Neural crest cell (in vitro differentiated cells): ENCODE data around the gene LIG3. TPM values are rescaled to one million over a fixed set of nuclear protein-coding genes. Genes with fewer than 3 reads are reported as not detected.
A peak's percentile ranks its signal among the peaks of the same experiment; 100 is the strongest.
"Not testable (repeated sequence)": the region's sequence is repeated elsewhere in the genome, so short reads cannot be mapped to it uniquely, and the experiment has no call there.

Experiments used
- DNase-seq: peaks from one replicate; pipeline ENCODE4 v3.0.0; 2021; ENCODE audit warnings: low read depth, mixed read lengths, low spot score
- H3K27ac Mint-ChIP-seq: one replicate; pipeline ENCODE4 v1.8.0; 2021; ENCODE audit warnings: mild to moderate bottlenecking, mixed read lengths; ENCODE audit not compliant: unreplicated experiment
- H3K27me3 Mint-ChIP-seq: 2 replicates; pipeline ENCODE4 v1.8.0; 2021; ENCODE audit warnings: low read depth, mild to moderate bottlenecking, mixed read lengths
- H3K36me3 Mint-ChIP-seq: 2 replicates; pipeline ENCODE4 v1.8.0; 2021; ENCODE audit warnings: low read depth, mild to moderate bottlenecking, mixed read lengths
- H3K4me1 Mint-ChIP-seq: 2 replicates; pipeline ENCODE4 v1.8.0; 2021; ENCODE audit warnings: mixed read lengths
- H3K4me3 Mint-ChIP-seq: one replicate; pipeline ENCODE4 v1.8.0; 2021; ENCODE audit warnings: mild to moderate bottlenecking, mixed read lengths
- H3K9me3 Mint-ChIP-seq: 2 replicates; pipeline ENCODE4 v1.8.0; 2021; ENCODE audit warnings: mixed read lengths
- CTCF ChIP-seq: fragments of 200-600 bp; sonication (generic); conservative IDR thresholded peaks from 2 replicates; pipeline ENCODE4 v1.5.0; 2021; ENCODE audit warnings: antibody characterized with exemption, mild to moderate bottlenecking
- total RNA-seq: library from RNA; stranded (reverse); gene quantifications from 2 replicates; pipeline ENCODE4 v1.2.1, GENCODE V29; 2021

The LIG3 gene
- total RNA-seq, 1 donor from 2014 or later: 110 TPM

- no peak for DNase-seq
- no peaks in the 10 kb centered on the region for H3K4me1 Mint-ChIP-seq
- H3K9me3 Mint-ChIP-seq: no peaks in the 10 kb centered on the region
- H3K27ac Mint-ChIP-seq: no peak overlapping the region
- H3K4me3 Mint-ChIP-seq: no peak overlapping the region
- no peaks in the 10 kb centered on the region for H3K27me3 Mint-ChIP-seq
- H3K36me3 Mint-ChIP-seq: peaks cover 12% of the 10 kb centered on the region
- no peak for TF ChIP-seq CTCF
These were observed 19.1 kb downstream of the LIG3 start for GRCh38 chr17:34999456-34999855.

- H3K4me1 Mint-ChIP-seq, H3K9me3 Mint-ChIP-seq, DNase-seq, H3K27me3 Mint-ChIP-seq, H3K4me3 Mint-ChIP-seq, H3K27ac Mint-ChIP-seq: not testable (repeated sequence)
- peaks cover 15% of the 10 kb centered on the region for H3K36me3 Mint-ChIP-seq
These were observed 20.7 kb downstream of the LIG3 start for GRCh38 chr17:35000965-35001364.

GRCh38 chr17:35001549-35001948, 21.2 kb downstream of the LIG3 start:
- peak overlapping the region; percentile 41 for H3K4me3 Mint-ChIP-seq
- DNase-seq: no peak
- no peak for TF ChIP-seq CTCF
- no peaks in the 10 kb centered on the region for H3K4me1 Mint-ChIP-seq
- no peak overlapping the region for H3K27ac Mint-ChIP-seq
- peaks cover 15% of the 10 kb centered on the region for H3K36me3 Mint-ChIP-seq
- no peaks in the 10 kb centered on the region for H3K9me3 Mint-ChIP-seq
- no peaks in the 10 kb centered on the region for H3K27me3 Mint-ChIP-seq

- Mint-ChIP-seq H3K4me3 (no peak overlapping the region), H3K36me3 (peaks cover 25% of the 10 kb centered on the region), H3K4me1 (peaks cover 10% of the 10 kb centered on the region), H3K9me3 (no peaks in the 10 kb centered on the region), H3K27me3 (no peaks in the 10 kb centered on the region), H3K27ac (no peak overlapping the region)
- no peak for TF ChIP-seq CTCF
- no peak for DNase-seq
These were observed 22.7 kb downstream of the LIG3 start for GRCh38 chr17:35002876-35003551.

- DNase-seq: no peak
- Mint-ChIP-seq H3K36me3 (peaks cover 29% of the 10 kb centered on the region), H3K4me1 (peaks cover 10% of the 10 kb centered on the region), H3K4me3 (no peak overlapping the region), H3K27me3 (no peaks in the 10 kb centered on the region), H3K9me3 (no peaks in the 10 kb centered on the region), H3K27ac (no peak overlapping the region)
- no peak for TF ChIP-seq CTCF
These were observed 23.5 kb downstream of the LIG3 start for GRCh38 chr17:35003778-35004177.

- Mint-ChIP-seq H3K4me3 (no peak overlapping the region), H3K9me3 (no peaks in the 10 kb centered on the region), H3K27me3 (no peaks in the 10 kb centered on the region), H3K27ac (no peak overlapping the region), H3K36me3 (peaks cover 31% of the 10 kb centered on the region), H3K4me1 (peaks cover 10% of the 10 kb centered on the region)
- no peak for DNase-seq
- TF ChIP-seq CTCF: no peak
These were observed 26.0 kb downstream of the LIG3 start for GRCh38 chr17:35006345-35006744.
